Activated naive CD4-positive, alpha-beta T cell treated with anti-CD3 and anti-CD28 coated beads, Interleukin-2, amount 50 U/mL, for 16 hours (primary cell): ENCODE results near the gene ATP1B3.
"Not testable (repeated sequence)": the region's sequence is repeated elsewhere in the genome, so short reads cannot be mapped to it uniquely, and the experiment has no call there.

Experiments
- DNase-seq: peaks from one replicate; pipeline ENCODE4 v3.0.0-alpha.2; 2020

ATP1B3 gene

DNA sequence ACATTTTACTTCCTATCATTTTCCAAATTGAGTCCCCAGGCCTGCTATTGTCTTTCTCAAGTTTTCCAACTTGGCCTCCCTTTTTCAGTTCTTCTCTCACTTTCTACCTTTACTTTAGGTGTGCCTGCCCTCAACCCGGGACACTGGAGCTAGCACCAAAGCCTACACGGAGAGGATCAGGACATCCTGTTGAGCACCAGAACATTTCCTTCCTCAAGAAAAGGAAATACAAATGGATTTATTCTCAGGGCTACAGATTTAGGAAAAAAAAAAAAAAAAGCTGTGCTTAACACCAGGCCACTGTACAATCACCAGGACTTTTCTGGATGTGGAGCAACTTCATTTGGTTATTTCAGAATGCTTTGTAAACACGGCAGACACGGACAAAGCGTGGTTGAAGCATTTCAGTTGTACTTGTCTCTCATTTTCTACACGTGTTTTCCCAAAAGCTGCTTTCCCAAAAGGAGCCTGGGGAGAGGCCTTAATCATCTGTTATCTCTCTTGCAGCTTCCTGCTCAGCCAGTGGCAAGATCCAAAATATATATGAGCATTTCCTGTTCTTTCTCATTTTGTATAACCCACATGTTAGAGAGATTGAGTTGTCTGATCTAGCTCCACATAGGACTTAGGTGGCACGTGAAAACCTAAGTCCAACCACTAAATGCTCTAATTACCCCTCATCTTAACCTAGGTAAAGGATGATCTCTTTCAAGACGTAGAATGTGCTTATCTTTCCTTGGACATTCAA, 15.5 kb upstream of the ATP1B3 start:
- DNase-seq: no peak

DNA sequence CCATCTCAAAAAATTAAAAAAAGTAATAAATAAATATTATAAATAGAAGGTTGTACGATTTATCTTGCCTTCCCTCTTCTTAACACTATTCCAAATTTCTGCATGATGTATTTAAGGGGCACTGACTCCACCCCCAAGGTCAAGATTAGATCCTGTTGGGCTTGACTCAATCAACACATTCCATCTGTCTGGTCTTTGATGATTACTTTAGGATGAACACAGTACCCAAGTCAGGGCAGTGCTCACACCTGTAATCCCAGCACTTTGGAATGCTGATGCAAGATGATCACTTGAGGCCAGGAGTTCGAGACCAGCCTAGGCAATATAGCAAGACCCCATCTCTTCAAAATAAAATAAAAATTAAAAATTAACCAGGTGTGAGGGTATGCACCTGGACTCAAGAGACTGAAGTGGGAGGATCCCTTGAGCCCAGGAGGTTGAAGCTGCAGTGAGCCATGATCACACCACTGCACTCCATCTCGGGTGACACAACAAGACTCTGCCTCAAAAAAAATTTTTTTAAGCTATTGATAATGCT, 14.1 kb upstream of the ATP1B3 start:
- no peak for DNase-seq

DNA sequence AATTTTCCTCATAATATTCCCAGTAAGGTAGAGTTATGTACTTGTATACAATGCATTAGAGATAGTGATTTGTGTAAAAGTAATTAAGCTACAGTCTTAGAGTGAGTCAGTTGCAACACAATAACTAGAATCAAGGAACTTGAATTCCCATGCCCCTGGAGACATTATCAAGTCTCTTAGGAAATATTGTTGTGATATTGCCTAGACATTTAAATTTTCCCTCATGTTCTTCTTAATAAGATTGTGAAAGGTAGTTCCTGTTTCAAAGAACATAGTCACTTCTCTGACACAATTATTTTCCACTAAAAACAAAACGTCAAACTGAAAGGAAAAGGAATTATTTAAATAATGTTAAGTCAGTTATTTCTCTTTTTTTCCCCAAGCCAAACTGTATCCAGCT, 13.0 kb upstream of the ATP1B3 start:
- no peak for DNase-seq

DNA sequence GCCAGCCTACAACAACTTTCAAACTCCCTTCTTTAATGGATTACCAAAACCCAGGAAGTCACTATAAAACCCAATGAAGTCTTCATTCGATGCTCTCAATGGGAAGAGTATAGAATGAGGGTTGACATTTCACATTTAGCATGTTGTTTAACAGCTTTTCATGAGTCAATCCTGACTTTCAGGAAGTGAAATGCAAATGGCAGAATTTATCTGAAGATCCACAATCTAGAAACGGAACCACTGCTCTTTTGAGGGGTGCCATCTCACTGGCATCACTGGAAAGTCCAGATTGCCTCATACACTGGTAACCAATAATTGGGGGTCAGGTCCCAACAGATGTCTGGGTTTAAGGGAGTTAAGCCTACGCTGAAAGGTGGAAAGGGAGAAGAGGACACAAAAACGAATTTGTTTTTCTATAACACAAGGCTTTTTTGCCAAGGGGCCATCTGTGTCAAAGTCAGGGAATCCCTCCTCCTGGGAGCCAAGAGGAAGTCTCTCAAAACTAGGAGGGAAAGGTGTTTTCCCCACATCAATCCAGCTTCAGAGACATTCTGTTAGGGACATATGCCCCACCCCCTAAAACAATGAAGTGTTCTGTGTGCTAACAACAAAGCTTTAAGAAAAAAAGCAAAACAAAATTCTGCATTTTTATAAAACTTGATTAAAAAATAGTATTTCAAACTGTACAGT, 12.0 kb upstream of the ATP1B3 start:
- DNase-seq: no peak

DNA sequence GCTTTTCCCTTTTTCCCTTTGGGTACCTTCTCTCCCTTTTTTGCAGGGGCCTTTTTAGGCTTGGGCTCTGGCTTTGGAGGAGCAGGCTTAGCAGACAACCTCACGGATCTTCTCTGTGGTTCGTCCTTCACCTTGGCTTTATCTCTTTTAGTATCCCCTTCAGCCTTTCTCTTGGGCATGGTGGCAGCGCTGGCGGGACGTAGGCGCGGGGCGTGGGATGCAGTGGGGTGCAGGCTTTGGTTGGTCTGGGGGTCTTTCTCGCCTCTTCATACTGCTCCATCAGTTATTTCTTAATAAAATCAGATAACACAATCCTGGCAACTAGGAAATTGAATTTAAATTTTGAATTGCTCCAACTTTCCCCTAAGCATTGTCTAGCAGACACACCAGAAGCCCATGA, 11.3 kb upstream of the ATP1B3 start:
- no peak for DNase-seq

DNA sequence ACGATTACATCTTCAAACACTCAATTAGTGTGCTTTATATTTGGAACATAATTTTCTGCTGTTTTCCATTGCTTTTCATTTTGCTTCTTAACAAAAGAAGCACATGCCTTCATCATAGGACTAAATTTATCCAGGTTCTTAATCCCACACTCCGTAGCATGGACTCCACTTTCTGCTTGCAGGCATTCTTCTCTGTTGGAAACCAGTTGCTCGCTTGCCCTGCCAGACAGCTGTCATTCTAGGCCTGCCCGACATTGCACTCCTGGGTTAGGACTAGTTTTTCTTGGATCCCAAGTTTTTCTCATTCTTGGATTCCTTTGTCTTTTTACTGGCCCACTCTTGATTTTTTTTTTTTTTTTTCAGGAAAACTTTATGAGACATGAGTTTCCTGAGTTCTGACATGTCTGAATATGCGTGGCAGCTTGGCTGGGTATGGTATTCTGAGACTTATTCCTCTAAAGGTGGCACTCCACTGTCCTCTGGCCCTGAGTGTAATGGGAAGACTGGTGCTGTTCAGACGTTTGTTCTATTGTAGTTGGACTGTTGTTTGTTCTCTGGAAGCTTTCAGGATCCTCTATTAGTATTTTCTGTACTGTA, 6.3 kb upstream of the ATP1B3 start:
- no peak for DNase-seq

DNA sequence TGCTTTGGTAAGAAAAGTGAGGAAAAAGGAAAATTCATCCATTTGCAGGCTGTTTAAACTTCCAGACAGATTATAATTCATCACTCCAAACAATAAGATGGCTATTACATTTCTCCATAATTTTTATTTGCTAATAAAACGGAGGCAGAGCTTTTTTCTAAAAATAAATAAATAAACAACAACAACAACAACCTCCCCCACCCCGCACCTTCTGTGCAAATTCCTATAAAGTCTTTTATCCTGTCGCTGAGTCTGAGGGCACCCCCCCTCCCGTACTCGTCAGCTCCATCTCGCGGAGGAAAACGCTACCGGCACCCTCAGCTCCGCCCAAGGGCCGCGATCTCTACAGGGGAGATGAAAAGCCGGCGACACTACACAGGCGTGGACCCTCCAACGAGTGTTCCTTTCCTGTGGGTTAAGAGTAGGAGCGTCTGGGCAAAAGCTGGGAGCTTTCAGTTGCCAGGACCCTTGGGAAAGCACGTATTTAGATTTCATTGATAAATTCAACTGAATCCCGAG, 1.0 kb upstream of the ATP1B3 start:
- peak; percentile 85 for DNase-seq

DNA sequence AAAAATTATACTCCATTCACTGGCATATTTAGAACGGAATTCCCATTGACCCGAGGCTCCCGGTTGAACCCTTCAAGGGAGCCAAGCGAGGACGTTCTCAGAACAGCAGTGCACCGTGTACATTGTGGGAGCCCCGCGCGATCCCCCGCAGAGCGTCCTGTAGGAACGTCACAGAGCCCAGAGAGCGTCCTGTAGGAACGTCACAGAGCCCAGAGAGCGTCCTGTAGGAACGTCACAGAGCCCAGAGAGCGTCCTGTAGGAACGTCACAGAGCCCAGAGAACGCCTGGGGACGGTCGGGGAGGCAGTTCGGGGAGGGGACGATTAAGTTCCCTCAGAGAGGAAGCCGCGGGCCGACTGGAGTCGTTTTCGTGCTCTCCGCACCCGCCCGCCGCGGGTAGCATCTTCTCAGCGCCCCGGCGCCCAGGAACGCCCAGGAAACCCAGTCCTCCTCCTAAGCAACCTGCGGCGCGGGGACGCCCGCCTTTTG, 506 bp upstream of the ATP1B3 start:
- peak; percentile 79 for DNase-seq

DNA sequence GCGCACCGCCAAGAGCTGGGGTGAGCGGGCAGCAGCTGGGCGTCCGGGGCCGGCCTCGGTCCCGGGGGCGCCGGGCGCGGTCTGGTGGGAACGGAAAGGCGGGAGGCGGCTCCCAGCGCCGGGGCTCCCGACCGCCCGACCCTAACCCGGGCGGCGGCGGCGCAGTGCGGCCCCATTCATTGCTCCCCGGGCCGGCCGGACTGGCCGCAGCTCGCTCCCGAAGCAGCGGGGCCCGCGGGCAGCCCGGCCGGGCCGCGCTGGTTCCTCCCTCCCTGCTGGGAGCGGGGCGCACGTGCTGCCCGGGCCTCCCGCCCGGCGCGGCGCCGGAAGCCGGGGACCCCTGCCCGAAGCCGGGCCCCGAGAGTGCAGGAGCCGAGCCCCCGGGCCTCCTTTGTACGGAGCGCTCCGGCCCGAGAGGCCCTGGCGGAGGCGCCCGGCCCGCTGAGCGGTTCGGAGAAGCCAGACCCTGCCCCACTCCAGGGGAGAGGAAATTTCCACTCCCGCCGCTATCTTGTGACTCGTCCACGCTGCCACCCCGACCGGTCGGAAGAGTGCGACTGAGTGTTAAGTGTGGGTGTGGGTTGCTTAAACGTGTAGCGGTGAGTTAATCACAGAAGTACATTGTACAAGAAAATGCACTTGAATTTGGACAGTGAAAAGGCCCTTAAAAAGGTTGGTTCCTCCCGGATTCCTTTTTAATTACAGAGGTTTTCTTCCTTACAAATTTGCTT, 613 bp downstream of the ATP1B3 start:
- peak; percentile 73 for DNase-seq

DNA sequence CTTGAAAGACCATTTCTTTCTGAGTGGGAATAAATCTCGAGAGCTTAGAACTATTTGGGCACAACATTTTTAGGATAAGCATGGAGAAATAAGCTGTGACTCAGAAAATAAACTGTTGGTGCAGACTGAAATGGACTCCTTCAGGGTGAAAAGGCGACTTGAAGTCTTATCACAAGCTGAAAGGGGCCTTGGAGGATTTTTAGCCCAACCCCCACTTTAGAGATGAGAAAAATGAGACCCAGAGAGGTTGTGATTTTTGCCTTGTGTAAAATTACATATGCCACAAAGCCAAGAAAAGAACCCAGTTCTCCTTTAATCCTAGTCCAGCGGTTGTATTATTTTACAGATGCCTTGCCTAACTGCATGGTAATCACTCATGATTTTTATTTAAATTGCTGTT, 1.5 kb downstream of the ATP1B3 start:
- DNase-seq: no peak

DNA sequence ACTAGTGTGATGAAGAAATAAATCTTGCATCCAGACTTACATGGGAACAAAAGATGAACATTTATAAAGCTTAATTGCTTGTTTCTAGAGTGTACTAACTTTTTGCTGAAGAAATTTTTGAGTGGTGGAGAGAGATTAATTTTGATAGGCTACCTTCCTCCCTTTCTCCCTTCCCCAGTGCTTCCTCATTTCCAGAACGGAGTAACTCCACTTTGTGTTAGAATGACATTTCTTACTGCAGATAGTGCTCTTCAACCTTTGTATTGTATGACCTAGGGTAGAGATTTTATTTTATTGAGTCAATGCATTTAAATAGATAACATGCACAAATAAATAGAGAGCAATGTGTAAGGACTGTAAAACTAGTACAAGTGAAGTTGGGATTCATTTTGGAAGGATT, 1.9 kb downstream of the ATP1B3 start:
- no peak for DNase-seq

DNA sequence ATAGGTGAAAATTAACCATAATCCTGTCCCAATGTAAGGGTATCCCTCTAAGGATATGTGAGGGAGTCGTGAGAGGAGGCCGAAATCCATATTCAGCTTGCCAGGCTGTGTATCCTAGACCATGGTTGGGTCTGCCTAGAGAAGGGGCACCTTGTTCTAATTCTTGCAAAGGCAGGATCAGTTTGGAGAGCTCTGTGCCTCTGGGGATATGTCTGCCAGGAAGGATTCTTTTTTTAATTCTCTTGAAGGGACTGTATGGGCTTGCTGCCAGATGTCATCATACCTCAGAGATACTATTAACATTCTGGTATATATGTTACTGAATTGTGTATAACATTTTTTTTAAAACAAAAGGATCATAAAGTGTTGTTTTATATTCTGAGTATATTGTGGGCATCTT, 2.4 kb downstream of the ATP1B3 start:
- DNase-seq: no peak

DNA sequence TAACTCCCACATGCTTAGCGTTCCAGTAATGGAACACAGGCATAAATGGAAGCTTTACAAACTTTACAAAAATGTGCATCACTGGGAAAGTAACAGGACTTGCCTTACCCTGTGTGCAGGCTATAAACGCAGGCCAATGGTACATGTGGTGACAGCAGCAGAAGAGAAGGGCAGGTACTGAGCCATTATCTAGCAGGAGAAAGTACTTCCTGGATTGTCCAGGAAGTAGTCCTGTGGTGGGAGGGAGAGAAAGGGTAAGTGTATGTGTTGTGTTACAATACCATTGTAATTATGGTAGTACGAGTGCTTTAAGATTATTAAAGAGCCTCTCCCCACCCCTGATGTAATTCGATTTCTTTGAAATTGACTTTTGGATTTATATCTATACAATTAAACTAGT, 5.3 kb downstream of the ATP1B3 start:
- no peak for DNase-seq

DNA sequence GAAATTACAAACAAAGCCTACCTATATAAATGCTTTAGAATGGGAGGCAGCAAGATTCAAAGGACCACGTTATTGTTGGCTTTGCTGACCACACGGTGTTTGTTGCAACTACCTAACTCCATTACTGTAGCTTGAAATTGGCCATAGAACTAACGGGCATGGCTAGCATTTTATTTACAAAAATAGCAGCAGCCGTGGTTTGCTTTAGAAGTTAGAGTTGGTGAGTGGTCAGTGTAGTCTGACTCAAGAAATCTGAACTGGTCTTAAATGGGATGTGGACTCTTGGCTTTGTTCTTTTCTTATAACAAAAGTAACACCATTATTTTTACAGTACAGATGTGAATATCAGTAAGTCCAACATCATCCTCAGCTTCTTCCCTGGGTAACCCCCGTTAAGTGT, 10.6 kb downstream of the ATP1B3 start:
- DNase-seq: no peak

DNA sequence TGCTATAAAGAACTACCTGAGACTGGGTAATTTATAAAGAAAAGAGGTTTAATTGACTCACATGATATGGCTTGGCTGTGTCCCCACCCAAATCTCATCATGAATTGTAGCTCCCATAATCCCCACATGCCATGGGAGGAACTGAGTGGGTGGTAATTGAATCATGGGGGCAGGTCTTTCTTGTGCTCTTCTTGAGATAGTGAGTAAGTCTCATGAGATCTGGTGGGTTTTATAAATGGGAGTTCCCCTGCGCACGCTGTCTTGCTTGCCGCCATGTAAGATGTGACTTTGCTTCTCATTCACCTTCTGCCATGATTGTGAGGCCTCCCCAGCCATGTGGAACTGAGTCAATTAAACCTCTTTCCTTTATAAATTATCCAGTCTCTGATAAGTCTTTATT, 12.1 kb downstream of the ATP1B3 start:
- DNase-seq: not testable (repeated sequence)

DNA sequence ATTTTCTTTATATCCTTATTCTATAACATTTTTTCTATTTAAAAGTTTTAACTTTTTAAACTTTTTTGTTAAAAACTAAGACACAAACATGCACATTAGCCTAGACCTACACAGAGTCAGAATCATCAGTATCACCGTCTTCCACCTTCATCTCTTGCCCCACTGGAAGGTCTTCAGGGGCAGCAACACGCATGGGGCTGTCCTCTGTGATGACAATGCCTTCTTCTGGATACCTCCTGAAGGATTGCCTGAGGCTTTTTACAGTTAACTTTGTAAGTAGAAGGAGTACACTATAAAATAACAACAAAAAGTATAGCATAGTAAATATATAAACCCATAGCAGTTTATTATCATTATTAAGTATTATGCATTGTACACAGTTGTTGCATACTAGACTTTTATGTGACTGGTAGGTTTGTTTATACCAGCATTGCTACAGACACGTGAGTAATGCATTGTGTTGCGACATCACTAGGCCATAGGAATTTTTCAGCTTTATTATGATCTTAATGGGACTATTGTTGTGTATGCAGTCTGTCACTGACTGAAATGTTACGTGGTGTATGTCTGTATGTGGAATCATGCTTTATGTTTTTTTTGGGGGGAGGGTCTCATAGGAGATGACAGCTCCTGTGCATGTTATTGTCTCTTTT, 18.2 kb downstream of the ATP1B3 start:
- DNase-seq: no peak

DNA sequence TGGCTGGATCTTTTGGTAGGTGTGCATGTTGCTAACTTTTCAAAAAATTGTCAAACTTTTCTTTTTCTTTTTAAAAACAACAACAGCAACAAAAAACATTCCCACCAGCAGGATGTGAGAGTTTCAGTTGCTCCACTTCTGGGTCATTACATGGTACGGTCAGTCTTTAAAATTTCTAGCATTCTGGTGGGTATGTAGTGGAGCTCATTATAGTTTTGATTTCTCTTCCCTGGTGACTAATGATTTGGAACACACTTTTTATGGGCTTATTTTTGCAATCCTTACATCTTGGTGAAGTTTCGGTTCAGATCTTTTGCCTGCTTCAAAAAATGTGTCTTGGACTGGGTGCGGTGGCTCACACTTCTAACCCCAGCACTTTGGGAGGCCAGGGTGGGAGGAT, 19.3 kb downstream of the ATP1B3 start:
- no peak for DNase-seq

DNA sequence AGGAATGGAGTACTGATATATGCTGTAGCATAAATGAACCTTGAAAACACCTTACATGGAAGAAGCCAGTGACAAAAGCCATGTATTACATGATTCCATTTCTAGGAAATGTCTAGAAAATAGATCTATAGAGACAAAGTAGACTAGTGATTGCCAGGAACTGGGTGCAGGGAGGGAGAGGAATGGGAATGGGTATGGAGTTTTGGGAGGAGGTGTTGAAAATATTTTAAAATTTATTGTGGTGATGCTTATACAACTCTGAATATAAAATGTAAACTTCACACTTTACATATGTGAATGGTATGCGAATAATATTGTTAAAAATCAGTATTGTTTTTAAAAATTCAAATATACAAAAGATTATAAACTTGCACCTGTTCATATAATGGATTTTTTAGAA, 22.5 kb downstream of the ATP1B3 start:
- no peak for DNase-seq

DNA sequence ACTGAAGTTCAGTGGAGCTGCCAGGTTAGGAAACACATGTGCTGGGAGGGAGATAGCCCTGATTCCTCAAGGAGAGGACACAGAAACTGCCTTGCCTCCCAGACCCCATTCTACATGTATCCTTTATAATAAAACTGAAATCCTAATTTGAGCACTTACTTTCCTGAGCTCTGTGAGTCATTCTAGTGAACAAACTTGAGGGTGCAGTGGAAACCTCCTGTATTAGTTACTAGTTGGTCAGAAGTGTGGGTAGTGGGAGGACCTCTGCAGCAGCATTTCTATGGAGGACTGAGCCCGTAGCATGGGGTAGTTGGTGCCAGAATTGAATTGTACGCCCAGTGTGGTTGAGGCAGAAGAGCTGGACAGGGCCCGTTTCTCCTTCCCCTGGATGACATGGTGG, 23.9 kb downstream of the ATP1B3 start:
- DNase-seq: no peak

DNA sequence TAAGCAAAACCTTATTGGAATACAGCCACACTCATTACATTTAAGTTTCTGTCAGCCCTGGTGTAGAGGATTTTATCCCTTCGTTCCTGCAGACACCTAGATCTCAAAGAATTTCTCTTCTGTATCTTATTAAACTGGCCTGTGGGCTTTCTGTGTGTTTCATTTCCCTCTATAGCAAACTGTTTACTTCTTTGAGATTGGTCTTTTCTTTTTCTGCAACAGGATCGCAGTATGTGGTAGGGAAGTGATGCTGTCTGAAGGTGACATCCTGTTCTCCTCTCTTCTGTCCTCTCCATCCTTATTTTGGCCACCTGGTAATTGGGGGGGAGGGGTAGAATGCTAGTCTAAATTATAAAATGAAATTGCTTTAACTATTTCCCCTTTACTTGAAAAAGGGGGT, 25.5 kb downstream of the ATP1B3 start:
- DNase-seq: no peak

DNA sequence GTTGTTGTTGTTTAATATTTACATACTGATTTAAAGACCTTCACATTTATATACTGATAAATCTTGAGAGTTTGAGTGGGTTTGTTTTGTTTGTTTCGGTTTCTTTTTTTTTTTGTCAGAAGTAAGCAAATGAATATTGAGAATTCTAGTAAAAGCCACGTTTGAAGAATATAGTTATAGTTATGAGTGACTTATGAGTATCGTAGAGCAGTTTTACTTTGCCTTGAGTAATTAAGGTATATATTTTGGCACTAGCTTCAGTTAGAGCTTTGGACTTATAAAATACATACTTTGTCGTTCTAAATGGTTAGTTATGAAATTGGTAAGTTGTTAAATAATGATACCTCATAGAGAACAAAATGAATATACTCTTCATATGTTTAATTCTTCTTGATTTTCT, 27.8 kb downstream of the ATP1B3 start:
- no peak for DNase-seq

DNA sequence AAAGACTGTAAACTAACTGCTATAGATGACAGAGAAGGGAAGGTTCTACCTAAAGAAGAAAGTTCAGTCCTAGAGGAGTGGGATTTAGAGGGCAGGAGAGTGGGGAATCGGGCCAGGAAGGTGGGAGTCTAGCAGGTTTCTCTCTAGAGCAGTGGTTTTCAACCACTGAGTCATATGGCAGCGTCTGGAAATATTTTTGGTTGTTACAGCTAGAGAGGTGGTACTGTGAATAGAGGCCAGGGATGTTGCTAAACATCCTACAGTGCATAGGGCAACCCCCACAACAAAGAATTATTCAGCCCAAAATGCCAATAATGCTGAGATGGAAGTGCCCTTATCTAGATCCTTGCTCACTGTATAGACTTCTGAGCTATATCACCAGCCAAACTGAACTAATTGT, 28.7 kb downstream of the ATP1B3 start:
- DNase-seq: no peak

DNA sequence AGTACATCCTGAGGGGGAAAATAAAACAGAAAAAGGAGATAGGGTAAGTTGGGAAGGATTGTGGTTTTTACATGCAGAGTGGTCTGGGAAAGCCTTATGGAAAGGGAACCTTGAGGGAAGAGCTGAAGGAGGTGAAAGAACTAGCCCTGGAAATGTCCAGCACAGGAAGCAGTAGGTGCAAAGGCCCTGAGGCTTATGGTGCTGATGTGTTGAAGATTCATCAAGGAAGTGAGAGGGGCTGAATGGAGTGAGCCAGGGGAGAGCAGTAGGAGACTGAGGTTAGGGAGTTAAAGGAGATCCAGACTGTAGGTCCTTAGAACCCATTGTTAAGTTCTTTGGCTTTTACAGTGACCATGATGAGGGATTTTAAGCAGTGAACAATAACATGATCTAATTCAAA, 33.0 kb downstream of the ATP1B3 start:
- DNase-seq: no peak
